ENCODE measurements around the gene C4orf51. TPM values are rescaled to one million over a fixed set of nuclear protein-coding genes. Genes with fewer than 3 reads are reported as not detected.
"Not testable (repeated sequence)": the region's sequence is repeated elsewhere in the genome, so short reads cannot be mapped to it uniquely, and the experiment has no call there.

The C4orf51 gene
- total RNA-seq, result not detected

GRCh38 chr4:145679991-145680455 lies at the start of gene C4orf51:
C4orf51 (plus strand) TSS chr4:145680146; CDS start chr4:145680204, 58 bp downstream.
- intact Hi-C loops (cut with micrococcal nuclease), result no loop called here
- DNase-seq (no peak), ATAC-seq (no peak)
- H3K4me1 Mint-ChIP-seq (ENCODE audit: low read depth), result no peaks in the 10 kb centered on the region
- H3K27me3 Mint-ChIP-seq, result peaks cover 13% of the 10 kb centered on the region
- CTCF ChIA-PET, result no interaction called here
- no peak within 1 kb of the TSS for H3K27ac Mint-ChIP-seq
- POLR2A ChIA-PET, result no interaction called here
- no peak for TF ChIP-seq CTCF (IDR thresholded peaks at IDR 0.05)
- no peaks in the 10 kb centered on the region for H3K36me3 Mint-ChIP-seq (ENCODE audit: low read depth)
- no peak within 1 kb of the TSS for H3K4me3 Mint-ChIP-seq
- H3K9me3 Mint-ChIP-seq, result peaks cover 10% of the 10 kb centered on the region

DNA sequence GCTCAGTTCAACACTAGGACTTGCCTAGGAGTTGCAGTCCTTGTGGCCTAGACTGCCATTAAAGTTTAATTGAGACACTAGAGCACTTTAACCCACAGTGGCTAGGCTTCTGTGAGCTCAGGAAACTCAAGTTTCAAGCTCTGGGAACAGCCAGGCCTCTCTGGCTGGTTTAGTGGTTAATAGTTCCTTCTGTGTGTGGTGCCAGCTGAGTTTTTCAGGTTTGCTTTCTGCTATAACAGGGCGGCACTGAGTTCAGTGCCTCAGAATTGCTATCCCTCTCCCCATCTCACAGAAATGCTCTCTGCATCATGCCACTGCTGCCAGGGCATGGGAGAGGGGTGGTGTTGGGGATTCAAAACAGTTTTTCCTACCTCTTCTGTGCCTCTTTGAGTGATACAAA lies 44.8 kb upstream of the C4orf51 start:
- no peak overlapping the region for H3K27ac Mint-ChIP-seq
- TF ChIP-seq CTCF (IDR thresholded peaks at IDR 0.05), result no peak
- ChIA-PET CTCF (interaction anchor here (1.1 to 1.4 kb wide), 4 partner anchors 8 to 78 kb away, joined by 3 read pairs; no protein-coding TSS in a partner anchor), POLR2A (interaction anchor here (2.0 kb wide), 1 partner anchor 12 kb away, joined by 7 read pairs; no protein-coding TSS in a partner anchor)
- H3K4me3 Mint-ChIP-seq, result no peak overlapping the region
- intact Hi-C loops (cut with micrococcal nuclease), result no loop called here
- DNase-seq (no peak), ATAC-seq (no peak)
- H3K9me3 Mint-ChIP-seq, result no peaks in the 10 kb centered on the region
- H3K27me3 Mint-ChIP-seq, result no peaks in the 10 kb centered on the region
- H3K36me3 Mint-ChIP-seq (ENCODE audit: low read depth), result peaks cover 18% of the 10 kb centered on the region
- peaks cover 5% of the 10 kb centered on the region for H3K4me1 Mint-ChIP-seq (ENCODE audit: low read depth)

DNA sequence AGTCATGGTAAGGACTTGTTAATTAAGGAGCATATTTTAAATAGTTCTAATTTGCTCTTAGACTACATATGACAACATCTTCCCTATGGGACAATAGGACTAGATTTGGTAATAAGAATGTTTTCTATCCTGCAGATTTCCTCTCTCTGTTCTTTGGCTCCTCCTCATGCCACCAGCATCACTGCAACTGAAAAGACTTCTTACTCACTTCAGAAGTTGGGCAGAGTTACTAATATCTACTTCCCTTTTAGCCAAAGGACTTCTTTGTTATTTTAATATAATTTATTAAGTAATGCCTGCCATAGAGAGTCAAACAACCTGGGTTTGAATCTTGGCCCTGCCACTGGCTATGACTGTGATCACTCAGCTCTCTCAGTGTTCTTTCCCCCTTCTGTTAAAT lies 44.3 kb upstream of the C4orf51 start:
- POLR2A ChIA-PET, result interaction anchor here (2.0 kb wide), 1 partner anchor 12 kb away, joined by 7 read pairs; no protein-coding TSS in a partner anchor
- no peak for TF ChIP-seq CTCF (IDR thresholded peaks at IDR 0.05)
- no peaks in the 10 kb centered on the region for H3K27me3 Mint-ChIP-seq
- H3K4me3 Mint-ChIP-seq, result no peak overlapping the region
- ATAC-seq (no peak), DNase-seq (no peak)
- CTCF ChIA-PET, result interaction anchor here (1.2 to 1.4 kb wide), 3 partner anchors 9 to 78 kb away, joined by 3 read pairs; no protein-coding TSS in a partner anchor
- peaks cover 18% of the 10 kb centered on the region for H3K36me3 Mint-ChIP-seq (ENCODE audit: low read depth)
- H3K27ac Mint-ChIP-seq, result no peak overlapping the region
- intact Hi-C loops (cut with micrococcal nuclease), result no loop called here
- H3K9me3 Mint-ChIP-seq, result no peaks in the 10 kb centered on the region
- H3K4me1 Mint-ChIP-seq (ENCODE audit: low read depth), result peaks cover 5% of the 10 kb centered on the region

DNA sequence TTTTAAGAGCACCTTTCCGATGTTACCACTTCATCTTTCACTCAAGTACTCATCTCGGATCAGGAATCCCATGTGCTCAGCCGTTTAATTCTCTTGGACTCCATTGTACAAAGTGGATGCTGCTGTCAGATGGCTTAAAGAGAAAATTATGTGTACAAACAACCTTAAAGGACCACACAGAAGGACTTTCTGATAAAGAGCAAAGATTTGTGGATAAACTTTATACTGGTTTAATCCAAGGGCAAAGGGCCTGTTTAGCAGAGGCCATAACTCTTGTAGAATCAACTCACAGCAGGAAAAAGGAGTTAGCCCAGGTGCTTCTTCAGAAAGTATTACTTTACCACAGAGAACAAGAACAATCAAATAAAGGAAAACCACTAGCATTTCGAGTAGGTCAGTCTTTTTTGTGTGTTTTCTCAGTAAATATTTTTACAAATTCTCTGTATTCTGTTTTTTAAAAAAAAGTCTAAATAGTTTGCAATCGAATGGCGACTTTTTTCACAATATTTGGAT lies 40.7 kb upstream of the C4orf51 start:
- TF ChIP-seq CTCF (IDR thresholded peaks at IDR 0.05), result no peak
- H3K9me3 Mint-ChIP-seq, result no peaks in the 10 kb centered on the region
- CTCF ChIA-PET, result no interaction called here
- peaks cover 15% of the 10 kb centered on the region for H3K36me3 Mint-ChIP-seq (ENCODE audit: low read depth)
- ATAC-seq, result no peak
- H3K27ac Mint-ChIP-seq, result no peak overlapping the region
- no peak for DNase-seq
- no peaks in the 10 kb centered on the region for H3K4me1 Mint-ChIP-seq (ENCODE audit: low read depth)
- H3K27me3 Mint-ChIP-seq, result no peaks in the 10 kb centered on the region
- POLR2A ChIA-PET, result no interaction called here
- intact Hi-C loops (cut with micrococcal nuclease), result no loop called here
- H3K4me3 Mint-ChIP-seq, result no peak overlapping the region

GRCh38 chr4:145640236-145640635 lies 39.7 kb upstream of the C4orf51 start:
- H3K4me1 Mint-ChIP-seq (ENCODE audit: low read depth); DNase-seq; H3K27ac Mint-ChIP-seq; CTCF ChIA-PET; H3K27me3 Mint-ChIP-seq; ATAC-seq; H3K9me3 Mint-ChIP-seq; POLR2A ChIA-PET; H3K4me3 Mint-ChIP-seq; intact Hi-C loops (cut with micrococcal nuclease): not testable (repeated sequence)
- H3K36me3 Mint-ChIP-seq (ENCODE audit: low read depth), result peaks cover 15% of the 10 kb centered on the region
